GM19328 (cell line): ENCODE data around the gene USH2A.

Experiments
- ATAC-seq: cut with Tn5 transposase; IDR thresholded peaks from one replicate; pipeline ENCODE4 v1.9.1; 2021; ENCODE audit warnings: mild to moderate bottlenecking, moderate library complexity; ENCODE audit not compliant: unreplicated experiment

Gene USH2A

DNA sequence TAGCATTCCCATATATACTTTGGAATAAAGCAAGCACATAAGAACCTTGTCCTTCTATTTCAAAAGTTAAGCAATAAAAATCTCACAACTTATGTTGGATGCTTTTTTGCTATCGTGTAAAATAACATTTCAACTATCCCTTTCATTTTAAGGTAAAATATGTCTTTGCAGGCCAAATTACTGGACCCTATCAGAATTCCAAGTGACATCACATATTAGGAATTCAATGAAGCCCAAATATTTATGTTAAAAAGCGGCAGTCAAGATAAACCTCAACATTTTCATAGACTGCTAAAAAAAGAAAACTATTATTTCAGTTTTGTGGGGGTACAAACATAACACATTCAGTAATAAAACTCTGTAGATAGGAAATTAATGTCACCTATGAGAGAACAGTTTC, 604.1 kb downstream of the USH2A start:
- ATAC-seq = no peak

DNA sequence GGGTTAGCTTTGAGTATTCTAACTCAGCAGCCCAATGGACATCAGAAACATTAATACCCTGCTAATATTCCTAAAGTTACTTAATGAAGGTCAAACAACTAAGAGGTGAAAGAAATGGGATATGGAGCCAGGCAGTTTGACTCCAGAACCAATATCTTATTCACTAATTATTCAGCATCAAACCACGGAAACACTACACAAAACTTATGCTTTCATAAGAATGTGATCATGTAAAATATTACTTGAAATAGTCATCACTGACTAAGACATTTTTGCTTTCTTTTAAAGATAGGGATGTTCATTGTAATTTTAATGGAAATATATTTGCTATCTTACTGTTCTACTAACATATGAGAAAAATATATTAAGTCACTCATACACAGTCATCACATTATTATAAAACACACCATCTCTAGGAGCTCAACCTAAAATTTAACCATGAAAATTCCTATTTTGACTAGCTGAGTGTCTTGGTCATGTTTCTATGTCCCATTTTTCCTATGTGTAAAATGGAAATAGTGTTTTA, 615.3 kb downstream of the USH2A start:
- no peak for ATAC-seq

DNA sequence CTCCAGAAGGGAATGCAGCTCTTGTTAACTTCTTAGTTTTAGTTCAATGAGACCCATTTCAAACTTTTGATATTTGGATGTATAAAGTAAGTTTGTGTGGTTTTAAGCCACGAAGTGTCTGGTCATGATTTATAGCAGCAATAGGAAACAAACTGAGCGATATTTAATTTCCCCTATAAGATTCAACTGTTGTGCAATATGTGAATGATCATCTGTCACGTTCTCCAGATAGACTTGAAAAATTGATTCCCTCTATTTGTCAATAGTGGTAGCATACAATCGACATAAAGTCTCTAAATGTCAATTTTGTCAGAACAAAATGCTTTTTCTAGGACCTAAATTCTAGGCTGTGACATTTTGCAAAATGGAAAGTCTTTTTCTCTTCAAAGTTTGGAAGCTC, 616.0 kb downstream of the USH2A start:
- no peak for ATAC-seq

DNA sequence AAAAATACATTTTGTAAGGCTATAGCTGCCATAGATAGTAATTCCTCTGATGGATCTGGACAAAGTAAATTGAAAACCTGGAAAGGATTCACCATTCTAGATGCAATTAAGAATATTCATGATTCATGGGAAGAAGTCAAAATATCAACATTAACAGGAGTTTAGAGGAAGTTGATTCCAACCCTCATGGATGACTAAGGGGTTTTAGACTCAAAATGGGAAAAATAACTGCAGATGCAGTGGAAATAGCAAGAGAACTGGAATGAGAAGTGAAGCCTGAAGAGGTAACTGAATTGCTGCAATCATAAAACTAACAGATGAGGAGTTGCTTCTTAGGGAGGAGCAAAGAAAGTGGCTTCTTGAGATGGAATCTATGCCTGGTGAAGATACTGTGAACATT, 625.4 kb downstream of the USH2A start:
- ATAC-seq = no peak

DNA sequence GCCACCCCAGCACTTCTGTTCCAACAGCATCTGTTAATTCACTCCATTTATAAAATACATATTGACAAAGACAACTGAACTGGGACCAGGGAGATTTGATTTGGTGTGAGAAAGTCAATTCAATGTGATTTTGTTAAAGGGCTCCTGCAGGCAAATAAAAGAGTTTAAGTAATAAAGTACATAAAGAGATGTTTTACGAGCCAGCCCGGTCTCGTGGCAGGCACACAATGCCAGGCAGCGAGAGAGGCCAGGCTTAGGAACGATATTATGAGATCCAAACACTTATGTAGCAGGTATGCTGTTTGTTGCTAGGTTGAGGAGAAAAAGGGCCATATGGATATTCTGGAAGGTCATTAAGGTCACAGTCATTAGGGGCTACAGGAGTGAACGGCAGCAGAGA, 629.1 kb downstream of the USH2A start:
- ATAC-seq = no peak

DNA sequence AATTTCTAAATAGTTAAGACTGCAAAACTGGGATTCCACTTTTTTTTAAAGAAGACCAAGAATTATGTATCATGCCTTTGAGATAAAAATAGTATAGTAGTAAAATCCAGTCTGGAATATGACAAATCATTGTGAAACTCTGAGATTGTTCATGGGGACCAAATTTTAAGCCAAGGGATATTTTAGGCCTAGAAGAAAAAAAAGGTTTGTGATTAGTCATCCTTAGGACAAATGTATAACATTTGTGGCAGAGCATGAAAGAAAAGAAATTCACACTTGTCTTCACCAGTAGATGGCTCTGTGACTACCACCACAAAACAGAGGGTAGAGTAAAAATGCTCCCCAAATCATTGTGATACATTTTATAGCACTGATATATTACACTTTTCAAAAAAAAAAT, 630.1 kb downstream of the USH2A start:
- no peak for ATAC-seq

DNA sequence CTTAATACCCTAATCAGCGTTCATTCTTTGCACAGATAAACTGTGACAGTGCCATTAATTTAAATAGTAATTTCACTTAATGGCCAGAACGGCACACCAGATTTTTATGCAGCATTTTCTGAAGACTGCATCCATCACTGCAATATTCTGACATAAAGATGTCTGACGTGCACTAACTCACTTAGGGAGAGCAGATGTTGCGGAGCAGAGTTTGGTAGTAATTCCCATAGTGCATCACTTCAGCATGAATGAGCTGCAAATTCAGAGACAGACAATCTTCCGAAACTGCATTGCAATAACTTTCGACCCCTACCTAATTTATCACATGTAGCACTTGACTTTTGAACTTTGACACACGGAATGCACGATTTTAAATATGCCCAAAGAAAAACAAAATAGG, 630.8 kb downstream of the USH2A start:
- no peak for ATAC-seq

DNA sequence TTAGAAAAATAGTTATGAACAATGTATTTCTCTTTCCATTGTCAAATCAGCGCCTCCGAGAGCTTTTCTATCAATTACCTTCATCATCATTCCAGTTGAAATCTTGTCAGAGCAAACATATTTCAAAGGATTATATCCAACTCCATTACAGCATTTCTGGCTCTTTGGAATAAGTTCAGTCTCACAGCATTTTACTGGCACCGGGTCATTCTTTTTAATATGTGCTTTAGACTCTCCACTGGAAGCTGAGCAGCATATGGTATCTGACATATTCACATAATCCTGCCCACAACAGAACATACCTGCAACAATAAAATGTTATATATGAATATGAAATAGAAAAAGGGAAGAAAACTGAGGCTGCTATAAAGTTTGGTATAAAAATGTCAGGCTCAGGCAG, 633.3 kb downstream of the USH2A start:
- no peak for ATAC-seq

DNA sequence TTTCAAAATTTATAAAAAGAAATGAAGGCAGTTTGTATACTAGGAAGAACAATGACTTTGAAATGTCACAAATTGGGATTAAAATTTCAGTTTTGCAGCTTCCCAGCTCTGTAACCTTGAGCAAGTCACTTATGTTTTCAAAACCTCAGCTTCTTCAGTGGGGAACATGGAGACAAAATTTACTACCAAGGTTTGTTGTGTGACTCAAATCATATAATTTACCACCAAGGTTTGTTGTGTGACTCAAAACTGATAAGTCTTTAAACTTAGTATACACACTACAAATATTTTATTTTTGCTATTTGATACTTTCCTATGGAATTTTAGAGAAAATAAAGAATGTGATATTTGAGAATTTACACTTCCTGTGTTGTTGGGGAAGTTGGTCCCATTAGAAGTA, 636.3 kb downstream of the USH2A start:
- ATAC-seq = no peak

DNA sequence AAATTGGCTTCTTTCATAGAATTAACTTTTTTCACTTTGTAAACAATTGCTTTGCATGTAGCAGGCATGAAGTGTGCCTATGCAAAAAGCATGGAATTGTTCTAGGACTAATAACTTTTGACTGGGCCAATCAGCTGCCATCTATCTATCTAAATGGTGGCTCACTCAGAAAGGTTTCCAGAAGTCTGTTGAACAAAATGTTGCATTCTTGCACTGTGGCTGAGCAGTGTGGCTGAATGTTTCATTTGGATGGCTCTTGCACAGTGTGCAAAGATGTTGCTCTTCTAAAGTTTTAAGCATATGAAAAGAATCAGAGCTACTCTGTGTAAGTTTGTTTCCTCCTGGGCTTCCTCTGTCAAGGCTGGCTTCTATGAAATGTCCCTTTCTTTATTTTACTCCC, 642.6 kb downstream of the USH2A start:
- no peak for ATAC-seq

DNA sequence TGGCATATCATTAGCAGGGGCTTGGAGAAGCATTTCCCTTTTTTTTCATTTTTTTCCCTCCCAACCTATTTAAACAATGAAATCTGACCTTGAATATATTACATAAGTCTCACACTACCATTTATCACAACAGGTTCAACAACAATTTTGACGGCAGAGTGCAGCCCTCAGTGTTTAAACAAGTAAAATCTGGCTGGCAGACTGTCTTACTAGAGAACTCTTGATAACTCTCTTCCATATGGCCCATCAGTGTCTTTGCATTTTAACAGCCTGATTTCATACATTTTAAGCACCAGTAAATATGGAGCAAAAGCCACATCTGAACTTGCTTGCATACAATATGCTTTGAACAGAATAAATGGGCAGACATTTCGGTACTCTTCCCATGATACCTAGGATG, 643.1 kb downstream of the USH2A start:
- ATAC-seq = no peak

DNA sequence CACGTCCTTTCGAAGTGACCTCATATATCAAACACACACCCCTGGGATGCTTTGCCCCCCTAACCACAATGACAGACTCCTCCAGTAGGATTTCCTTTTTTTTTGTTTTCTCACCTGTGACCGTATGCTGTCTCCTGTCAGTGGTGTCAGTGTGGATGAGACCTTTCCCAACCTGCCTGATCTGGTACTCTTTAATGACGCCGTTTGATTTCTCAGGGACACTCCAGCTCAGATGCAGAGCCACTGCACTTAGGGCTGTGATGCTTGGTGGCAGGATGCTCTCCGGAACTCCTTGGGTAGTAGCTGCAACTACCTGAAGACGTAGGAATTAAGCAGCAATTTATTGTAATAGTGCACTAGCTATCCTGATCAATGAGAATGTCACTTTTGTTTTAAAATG, 643.5 kb downstream of the USH2A start:
- ATAC-seq = no peak

DNA sequence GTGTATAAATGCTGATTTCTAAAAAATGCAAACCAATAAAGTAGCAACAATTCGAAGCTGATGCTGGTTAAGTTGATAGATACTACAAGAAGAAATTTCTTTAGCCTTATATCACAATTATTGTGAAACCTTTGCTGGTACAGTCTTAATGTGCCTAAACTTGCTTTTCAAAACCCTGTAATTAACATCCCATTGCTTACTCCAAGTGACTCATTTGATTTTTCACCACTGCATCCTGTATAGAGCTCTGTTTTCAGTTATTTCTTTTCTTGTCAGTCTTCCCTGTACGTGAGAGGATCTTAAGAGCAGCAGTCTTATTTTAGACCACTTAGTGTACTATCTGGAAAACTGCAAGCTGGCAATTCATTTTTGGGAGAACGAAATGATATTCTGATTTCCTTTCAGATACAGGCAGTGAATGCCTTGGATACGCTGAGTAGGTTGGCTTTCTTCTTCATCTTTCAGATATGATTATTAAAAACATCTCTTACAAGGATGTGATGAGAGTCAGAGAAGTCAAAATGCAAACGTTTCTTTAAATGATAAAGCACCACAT, 645.8 kb downstream of the USH2A start:
- no peak for ATAC-seq

DNA sequence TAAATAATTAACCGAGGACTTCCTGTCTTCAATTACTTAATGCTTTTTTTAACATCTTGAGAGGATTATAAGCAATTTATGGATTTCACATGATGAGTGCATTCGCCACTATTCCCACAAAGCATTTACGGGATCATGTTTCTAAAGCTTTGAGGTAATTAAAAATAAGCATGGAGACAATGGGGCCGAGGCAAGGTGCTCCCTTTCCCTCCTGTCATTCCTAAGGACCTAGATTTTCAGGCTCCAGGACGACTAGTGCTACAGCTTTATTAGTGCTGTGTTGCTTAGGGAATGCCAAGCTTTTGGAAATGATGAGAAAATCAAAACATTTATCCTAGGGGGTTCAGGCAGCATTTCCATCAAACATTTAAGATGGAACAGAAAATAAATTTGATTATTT, 646.9 kb downstream of the USH2A start:
- ATAC-seq = no peak

DNA sequence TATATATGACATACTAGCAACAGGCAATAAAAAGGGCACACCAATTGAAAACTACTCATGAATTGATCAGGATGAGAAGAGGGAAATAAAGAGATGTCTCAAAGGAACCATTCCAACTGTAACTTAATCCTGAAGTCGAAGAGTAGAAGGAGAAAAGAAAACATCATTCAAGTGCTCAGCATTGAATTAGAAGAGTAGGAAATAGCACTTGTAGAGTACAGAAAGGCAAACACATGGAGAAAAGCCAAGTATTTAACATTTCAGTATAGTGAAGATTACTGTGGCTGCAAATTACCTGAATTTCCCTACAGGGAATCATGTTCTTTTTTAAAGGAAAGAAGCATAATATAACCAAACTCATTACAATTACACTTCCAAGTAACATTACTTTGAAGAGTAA, 651.1 kb downstream of the USH2A start:
- no peak for ATAC-seq

DNA sequence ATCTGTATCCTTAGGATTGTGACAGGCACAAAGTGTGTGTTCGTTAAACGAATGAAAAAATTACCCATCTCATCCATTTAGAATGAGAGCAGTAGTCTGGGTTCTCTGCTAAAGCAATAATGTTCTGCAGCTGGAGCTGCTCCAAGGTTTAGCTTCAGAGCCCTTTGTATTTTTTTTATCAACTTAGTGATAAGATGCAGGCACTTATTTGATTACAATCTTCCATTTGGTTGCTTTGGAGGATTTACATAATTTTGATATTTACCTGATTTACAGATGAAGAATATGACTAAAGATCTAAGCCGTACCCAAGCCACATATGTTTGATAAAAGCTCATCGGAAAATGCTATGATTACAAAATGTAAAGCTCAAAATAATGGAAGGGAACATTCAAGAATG, 654.9 kb downstream of the USH2A start:
- no peak for ATAC-seq

DNA sequence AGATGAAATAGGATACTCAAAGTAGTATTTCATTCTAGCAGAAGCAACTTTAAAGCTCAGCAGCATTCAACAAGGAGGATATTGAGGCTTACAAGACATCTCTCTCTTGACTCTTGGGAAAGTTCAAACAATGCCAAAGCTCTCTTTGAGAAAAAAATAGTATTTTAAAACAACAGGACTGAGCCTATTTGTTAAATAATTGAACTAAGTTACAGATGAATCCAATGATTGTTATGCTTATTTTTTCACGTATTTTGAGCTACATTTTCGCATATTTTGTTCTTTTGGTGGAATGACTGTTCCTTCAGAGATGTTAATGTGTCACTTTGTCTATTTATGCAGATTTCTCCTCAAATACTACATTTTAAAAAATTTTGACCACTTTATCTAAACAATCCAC, 655.5 kb downstream of the USH2A start:
- no peak for ATAC-seq

DNA sequence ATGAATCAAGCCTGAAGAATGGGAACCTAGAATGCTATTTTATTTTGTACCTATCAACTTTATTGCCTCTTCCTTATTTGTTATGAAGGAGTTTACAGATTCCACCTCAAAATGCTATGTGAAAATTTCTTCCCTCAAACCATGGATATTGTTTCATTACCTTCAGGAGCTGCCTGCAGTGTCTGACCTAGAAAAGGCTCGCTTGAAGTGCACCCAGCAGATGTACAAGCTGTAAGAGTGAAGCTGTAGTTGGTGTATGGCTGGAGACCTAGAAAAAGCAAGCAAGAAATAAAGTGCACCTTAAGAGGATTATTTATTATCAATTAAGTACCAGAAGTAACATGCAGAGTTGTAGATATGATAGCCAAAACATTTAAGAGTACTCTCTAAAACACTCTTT, 656.7 kb downstream of the USH2A start:
- no peak for ATAC-seq

DNA sequence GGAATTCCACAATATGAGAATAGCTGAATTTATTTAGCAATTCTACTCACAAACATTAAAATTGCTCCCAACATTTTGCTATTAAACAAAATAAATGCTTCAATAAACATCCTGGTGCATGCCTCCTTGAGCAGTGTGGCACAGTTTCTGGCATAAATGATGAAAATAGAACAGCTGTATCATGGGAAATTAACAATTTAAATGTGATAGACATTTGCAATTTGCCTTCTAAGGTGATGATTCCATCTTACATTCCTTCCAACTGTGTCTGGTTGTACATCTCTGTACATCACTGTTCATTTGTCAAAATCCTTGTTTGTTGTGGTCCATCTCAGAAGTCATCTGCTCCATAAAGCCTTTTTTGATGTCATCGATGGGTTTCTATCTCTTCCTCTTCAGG, 657.4 kb downstream of the USH2A start:
- no peak for ATAC-seq

DNA sequence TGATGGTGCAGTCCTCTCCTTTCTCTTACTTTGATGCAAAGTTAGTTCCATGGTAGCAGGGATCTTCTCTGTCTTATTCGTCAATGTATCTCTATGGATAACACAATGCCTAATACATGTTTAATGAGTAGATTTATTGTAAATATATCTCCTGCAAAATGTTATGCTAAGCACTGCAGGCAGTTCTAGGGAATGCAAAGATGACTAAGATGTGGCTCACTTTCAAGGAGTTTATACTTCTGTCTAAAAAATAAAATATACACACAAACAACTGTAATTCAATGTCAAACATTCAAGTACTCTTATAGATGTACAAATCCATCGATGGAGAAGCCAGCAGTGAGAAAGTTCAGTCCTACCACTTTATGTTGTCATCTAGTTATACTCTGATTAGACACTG, 661.8 kb downstream of the USH2A start:
- no peak for ATAC-seq

DNA sequence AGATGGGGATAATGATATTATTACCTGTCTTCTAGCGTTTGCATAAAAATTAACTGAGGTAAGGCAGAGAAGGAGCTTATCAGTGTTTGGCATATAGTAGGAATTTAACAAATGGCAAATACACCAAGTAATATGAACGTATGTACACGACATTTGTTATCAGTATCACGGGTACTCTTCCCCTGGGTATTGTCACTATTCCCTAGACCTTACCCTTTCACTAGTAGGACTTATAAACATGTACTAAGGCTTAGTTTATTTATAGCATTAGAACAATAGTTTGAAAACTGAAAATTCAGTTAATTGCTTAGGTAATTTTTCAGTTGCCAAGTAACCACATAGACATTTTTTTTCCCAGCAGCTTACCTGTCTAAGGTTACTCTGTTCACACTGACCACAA, 669.1 kb downstream of the USH2A start:
- ATAC-seq = no peak

DNA sequence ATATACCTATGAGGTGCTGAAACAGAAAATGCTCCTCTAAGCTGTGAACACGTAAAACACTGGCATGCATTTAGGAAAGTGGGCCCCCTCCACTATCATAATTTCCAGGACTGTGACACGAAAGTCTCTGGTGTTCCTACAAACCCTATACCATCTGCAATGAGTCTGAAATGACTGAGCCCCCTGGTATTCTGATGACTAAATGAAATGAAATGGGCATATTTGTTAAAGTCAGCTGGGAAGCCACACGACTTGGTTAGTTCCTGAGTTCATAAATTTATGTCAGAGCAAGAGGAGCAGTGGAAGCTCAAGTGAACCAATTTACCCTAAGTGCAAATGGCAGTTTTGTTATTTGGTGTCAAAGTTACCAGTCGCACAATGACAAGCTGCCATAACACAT, 673.8 kb downstream of the USH2A start:
- no peak for ATAC-seq

DNA sequence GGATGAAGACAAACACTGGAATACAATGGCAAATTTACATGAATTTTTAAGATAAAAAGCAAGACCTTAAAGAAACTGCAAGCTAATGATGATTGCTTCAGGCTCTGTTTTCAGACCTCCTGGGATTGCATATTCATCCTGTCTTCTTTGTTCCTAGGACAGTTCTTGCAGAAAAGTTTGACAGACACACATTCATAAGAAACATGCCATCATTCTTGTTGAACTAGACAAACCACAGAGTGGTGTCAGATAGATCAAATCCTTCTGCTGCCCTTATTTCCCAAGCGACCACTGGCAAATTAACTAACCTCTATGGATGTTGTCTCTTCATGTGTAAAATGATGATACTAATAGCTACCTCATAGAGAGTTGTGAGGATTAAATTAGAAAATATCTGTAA, 674.8 kb downstream of the USH2A start:
- ATAC-seq = no peak

DNA sequence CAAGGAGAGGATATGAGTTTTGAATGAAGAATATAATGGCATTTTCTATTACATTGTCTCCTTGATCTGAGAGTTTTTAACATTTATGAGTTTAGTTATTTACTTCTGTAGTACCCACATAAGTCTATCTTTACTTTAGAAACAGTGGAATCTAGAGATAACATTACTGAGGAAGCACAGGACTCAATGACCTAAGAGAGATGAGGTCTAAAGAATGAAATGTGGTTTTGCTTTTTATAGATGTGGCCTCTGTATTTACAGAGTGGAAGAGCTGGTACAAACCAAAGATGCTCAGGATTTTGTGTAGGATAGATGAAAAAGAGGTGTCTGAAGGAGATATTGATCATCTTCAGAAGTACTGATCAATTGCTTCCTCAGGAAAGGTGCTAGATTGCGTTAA, 678.8 kb downstream of the USH2A start:
- ATAC-seq = no peak
